Smooth muscle cell (in vitro differentiated cells): ENCODE data around the gene SPATA2L. TPM values are rescaled to one million over a fixed set of nuclear protein-coding genes. Genes with fewer than 3 reads are reported as not detected.

Experiments used
- DNase-seq: peaks from one replicate; lab custom pipeline; 2025; ENCODE audit not compliant: unreplicated experiment; lab: John Stamatoyannopoulos, UW
- H2AFZ ChIP-seq: fragments of 200-600 bp; sonication (generic); 2 replicates; pipeline ENCODE4 v1.6.0; 2016; ENCODE audit warnings: antibody characterized with exemption, low read depth, mild to moderate bottlenecking
- H3F3A ChIP-seq: fragments of 200-600 bp; sonication (generic); 2 replicates; pipeline ENCODE4 v1.6.0; 2017; ENCODE audit warnings: antibody characterized with exemption, low read depth
- H3K27ac ChIP-seq: fragments of 200-600 bp; sonication (generic); 2 replicates; pipeline ENCODE4 v1.5.1; 2016; ENCODE audit warnings: low read depth, mild to moderate bottlenecking
- H3K27me3 ChIP-seq: fragments of 200-600 bp; sonication (generic); 2 replicates; pipeline ENCODE4 v1.6.1; 2016; ENCODE audit warnings: low read depth, mild to moderate bottlenecking
- H3K36me3 ChIP-seq: fragments of 200-600 bp; sonication (generic); 2 replicates; pipeline ENCODE4 v1.5.1; 2016; ENCODE audit warnings: low read depth
- H3K4me1 ChIP-seq: fragments of 200-600 bp; sonication (generic); 2 replicates; pipeline ENCODE4 v1.5.1; 2016; ENCODE audit warnings: low read depth
- H3K4me2 ChIP-seq: fragments of 200-600 bp; sonication (generic); 2 replicates; pipeline ENCODE4 v1.6.0; 2016; ENCODE audit warnings: mild to moderate bottlenecking
- H3K4me3 ChIP-seq: fragments of 200-600 bp; sonication (generic); 2 replicates; pipeline ENCODE4 v1.5.1; 2016; ENCODE audit warnings: mild to moderate bottlenecking
- H3K79me2 ChIP-seq: fragments of 200-600 bp; sonication (generic); 2 replicates; pipeline ENCODE4 v1.6.0; 2016; ENCODE audit warnings: low read depth, mild to moderate bottlenecking
- H3K9ac ChIP-seq: fragments of 200-600 bp; sonication (generic); 2 replicates; pipeline ENCODE4 v1.6.0; 2016; ENCODE audit warnings: low read depth
- H3K9me3 ChIP-seq: fragments of 200-600 bp; sonication (generic); replicated peaks from 2 replicates; pipeline ENCODE4 v1.5.1; 2016; ENCODE audit warnings: low read depth
- H4K20me1 ChIP-seq: fragments of 200-600 bp; sonication (generic); 2 replicates; pipeline ENCODE4 v1.6.0; 2016; ENCODE audit warnings: low read depth
- WGBS: methylation state at CpG from one replicate; pipeline ENCODE4 v1.1.7; 2016; ENCODE audit warnings: low lambda C conversion rate; 5-methylcytosine and 5-hydroxymethylcytosine counted together
- polyA plus RNA-seq: library from polyadenylated mRNA; unstranded; fragments of >200 nt; fragmentation: Nextera tagmentation; extraction: Ambion mirVana; gene quantifications from 2 replicates; pipeline ENCODE4 v1.2.1, GENCODE V29; 2016
- total RNA-seq: library from RNA; depleted of rRNA; stranded (reverse); fragments of >200 nt; gene quantifications from 2 replicates; pipeline ENCODE4 v1.2.3, GENCODE V29; 2014
- TF ChIP-seq, protein P1 (sequence below): fragments of 200-600 bp; sonication (generic); IDR thresholded peaks from 2 replicates; pipeline ENCODE4 v1.5.1; 2017; ENCODE audit warnings: borderline replicate concordance, mild to moderate bottlenecking, antibody characterized with exemption; ENCODE audit not compliant: insufficient read depth, poor library complexity, severe bottlenecking

SPATA2L gene
- total and polyA plus RNA-seq, 2 experiments from 2014 or later, result 7.8 to 14.1 TPM

DNA sequence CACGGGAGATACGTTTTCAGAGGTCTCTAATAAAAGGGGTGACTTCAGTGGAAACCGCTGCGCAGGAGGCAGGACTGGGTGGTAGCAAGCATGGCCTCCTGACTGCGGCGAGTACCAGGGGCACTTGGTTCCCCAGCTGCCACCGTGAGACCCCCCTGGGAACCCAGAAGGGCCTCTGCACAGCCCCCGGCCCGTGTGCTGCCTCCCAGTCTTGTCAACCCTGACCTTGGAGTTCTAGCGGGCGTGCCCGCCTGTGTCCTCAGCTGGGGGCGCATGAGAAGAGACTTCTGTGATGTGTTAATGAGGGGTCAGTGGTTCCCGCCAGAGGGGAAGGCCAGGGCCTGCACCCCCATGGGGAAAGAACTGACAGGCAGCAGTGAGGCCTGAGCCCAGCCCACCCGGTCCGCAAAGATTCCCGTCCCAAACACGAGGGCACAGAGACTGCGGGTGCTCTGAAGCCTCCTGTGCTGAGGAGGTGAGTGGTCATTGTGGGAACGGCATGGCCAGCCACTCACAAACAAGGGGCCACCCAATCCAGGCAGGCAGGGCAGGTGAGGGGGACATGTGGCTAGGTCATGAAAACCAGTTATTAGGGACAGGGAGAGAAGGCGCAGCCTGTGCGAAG, 29.2 kb upstream of the SPATA2L start:
- Histone ChIP-seq H3K36me3 (peaks cover 6% of the 10 kb centered on the region), H3K4me2 (no peak overlapping the region), H3F3A (no peaks in the 10 kb centered on the region), H3K27me3 (no peaks in the 10 kb centered on the region), H3K4me3 (no peak overlapping the region), H2AFZ (no peak overlapping the region), H3K9me3 (no peaks in the 10 kb centered on the region), H3K27ac (no peak overlapping the region), H3K79me2 (no peaks in the 10 kb centered on the region), H3K9ac (no peak overlapping the region), H4K20me1 (peaks cover 26% of the 10 kb centered on the region), H3K4me1 (no peaks in the 10 kb centered on the region)
- TF ChIP-seq, protein P1, sequence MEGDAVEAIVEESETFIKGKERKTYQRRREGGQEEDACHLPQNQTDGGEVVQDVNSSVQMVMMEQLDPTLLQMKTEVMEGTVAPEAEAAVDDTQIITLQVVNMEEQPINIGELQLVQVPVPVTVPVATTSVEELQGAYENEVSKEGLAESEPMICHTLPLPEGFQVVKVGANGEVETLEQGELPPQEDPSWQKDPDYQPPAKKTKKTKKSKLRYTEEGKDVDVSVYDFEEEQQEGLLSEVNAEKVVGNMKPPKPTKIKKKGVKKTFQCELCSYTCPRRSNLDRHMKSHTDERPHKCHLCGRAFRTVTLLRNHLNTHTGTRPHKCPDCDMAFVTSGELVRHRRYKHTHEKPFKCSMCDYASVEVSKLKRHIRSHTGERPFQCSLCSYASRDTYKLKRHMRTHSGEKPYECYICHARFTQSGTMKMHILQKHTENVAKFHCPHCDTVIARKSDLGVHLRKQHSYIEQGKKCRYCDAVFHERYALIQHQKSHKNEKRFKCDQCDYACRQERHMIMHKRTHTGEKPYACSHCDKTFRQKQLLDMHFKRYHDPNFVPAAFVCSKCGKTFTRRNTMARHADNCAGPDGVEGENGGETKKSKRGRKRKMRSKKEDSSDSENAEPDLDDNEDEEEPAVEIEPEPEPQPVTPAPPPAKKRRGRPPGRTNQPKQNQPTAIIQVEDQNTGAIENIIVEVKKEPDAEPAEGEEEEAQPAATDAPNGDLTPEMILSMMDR, result no peak
- no peak for DNase-seq
- 94% methylated on average over 21 of the region's 22 CpGs for WGBS

DNA sequence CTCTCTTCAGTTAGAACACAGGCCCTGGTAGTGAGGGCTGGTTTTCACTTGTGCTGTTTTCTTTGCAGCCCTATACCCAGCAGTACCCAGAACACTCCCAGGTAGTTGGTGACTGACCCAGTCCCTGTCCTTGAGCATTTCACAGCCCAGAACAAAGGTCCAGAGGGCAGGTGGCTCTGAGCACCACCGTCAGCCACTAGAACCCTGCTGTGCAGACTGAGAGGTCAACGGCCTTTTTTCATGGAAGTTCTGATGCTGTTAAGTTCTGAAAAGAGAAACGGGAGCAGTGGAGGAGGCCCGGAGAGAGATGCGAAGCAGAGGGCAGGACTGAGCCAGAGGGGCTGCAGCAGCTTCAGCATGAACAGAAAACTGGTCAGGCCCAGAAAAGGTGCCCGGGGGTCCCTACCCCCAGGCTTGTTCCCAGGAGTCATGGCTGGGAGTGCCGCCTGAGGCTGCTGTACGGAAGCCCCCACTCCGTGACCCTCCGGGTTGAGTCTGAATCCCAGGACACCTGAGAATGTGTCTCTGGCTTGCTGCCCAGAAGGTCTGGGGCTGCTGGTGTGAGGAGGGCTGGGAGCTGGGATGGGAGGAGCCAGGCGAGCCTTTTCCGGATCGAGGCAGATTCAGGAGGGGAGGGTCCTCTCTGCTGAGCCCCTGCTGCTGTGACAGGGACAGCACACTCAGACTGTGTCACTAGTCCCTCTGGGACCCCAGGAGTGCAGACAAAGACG, 28.5 kb upstream of the SPATA2L start:
- Histone ChIP-seq H3K4me1 (no peaks in the 10 kb centered on the region), H3K27me3 (no peaks in the 10 kb centered on the region), H3K27ac (no peak overlapping the region), H3K36me3 (peaks cover 6% of the 10 kb centered on the region), H3K9me3 (no peaks in the 10 kb centered on the region), H3F3A (no peaks in the 10 kb centered on the region), H2AFZ (no peak overlapping the region), H3K4me2 (no peak overlapping the region), H3K79me2 (peaks cover 4% of the 10 kb centered on the region), H3K4me3 (no peak overlapping the region), H4K20me1 (peaks cover 24% of the 10 kb centered on the region), H3K9ac (no peak overlapping the region)
- DNase-seq, result no peak
- TF ChIP-seq, protein P1, result no peak
- WGBS, result 83% methylated on average over 14 of the region's 14 CpGs

DNA sequence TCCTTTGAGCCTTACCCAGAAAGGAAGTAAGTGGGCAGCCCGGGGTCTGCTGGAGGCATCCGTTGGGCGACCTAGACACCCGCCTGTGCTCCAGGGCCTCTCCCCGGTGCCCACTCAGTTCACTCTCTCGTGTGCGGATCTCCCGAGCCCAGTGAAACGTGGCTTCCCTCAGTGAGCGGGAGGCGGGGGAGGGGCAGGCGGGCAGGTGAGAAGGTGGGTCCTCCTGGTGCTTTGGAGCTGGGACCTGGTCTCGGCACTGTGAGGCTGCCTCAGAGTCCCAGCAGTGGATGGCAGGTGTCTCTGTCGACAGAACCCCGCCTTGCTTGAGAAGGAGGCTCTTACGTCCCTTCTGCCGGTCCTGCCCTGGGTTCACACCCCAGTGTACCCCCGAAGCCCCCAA, 27.8 kb upstream of the SPATA2L start:
- Histone ChIP-seq H3K9ac (no peak overlapping the region), H3K9me3 (no peaks in the 10 kb centered on the region), H3K4me3 (no peak overlapping the region), H2AFZ (no peak overlapping the region), H3K79me2 (peaks cover 12% of the 10 kb centered on the region), H3K4me2 (no peak overlapping the region), H3K27ac (no peak overlapping the region), H3K36me3 (peaks cover 6% of the 10 kb centered on the region), H3K4me1 (no peaks in the 10 kb centered on the region), H3K27me3 (no peaks in the 10 kb centered on the region), H3F3A (no peaks in the 10 kb centered on the region), H4K20me1 (peaks cover 31% of the 10 kb centered on the region)
- TF ChIP-seq, protein P1, result no peak
- 97% methylated on average over 16 of the region's 18 CpGs for WGBS
- DNase-seq, result no peak
